HepG2 (cell line): ENCODE measurements around the gene IL2RA. TPM values are rescaled to one million over a fixed set of nuclear protein-coding genes. Genes with fewer than 3 reads are reported as not detected.
"Not testable (repeated sequence)": the region's sequence is repeated elsewhere in the genome, so short reads cannot be mapped to it uniquely, and the experiment has no call there.

Source experiments
- ATAC-seq: fragments of 200-7000 bp; cut with Tn5 transposase; 3 replicates; pipeline ENCODE4 v1.9.1; 2020; ENCODE audit warnings: mild to moderate bottlenecking, moderate library complexity
- BruUV-seq: library from RNA; stranded (reverse); fragments of 400-500 nt; replicated peaks from 2 replicates; lab custom pipeline; 2021; lab: Mats Ljungman, UMichigan
- CTCF ChIA-PET: fragments of 300-600 bp; formaldehyde crosslinking; extraction: SDS; loops from one replicate; lab custom pipeline; 2021; ENCODE audit warnings: low total read pairs, inconsistent platforms, low intra/inter-chr PET ratio; lab: Yijun Ruan, JAX
- POLR2A ChIA-PET: fragments of 350-600 bp; sonication (Branson Sonifier 250); formaldehyde crosslinking; loops from one replicate; lab custom pipeline; 2020; ENCODE audit warnings: antibody characterized with exemption, inconsistent platforms; lab: Yijun Ruan, JAX
- DNase-seq: peaks from one replicate; pipeline ENCODE4 v3.0.0-alpha.2; 2015; ENCODE audit warnings: low spot score
- FAIRE-seq: peaks from 3 replicates; lab custom pipeline; 2011; peaks lifted over from hg19 to GRCh38; lab: Jason Lieb, UNC
- H2AFZ ChIP-seq: one replicate; pipeline ENCODE4 v1.6.1; 2011; ENCODE audit warnings: low read length, inconsistent platforms
- H3K27ac ChIP-seq: fragments of 300-600 bp; 3 replicates; pipeline ENCODE4 v1.8.0; 2011; ENCODE audit warnings: mixed run types, mild to moderate bottlenecking, mixed read lengths, low read length, inconsistent platforms; ENCODE audit not compliant: insufficient read depth; ENCODE audit errors: extremely low read length
- H3K27me3 ChIP-seq, 2 experiments: fragments of 200-600 bp in 1 of 2; 2 replicates in 1 of 2; 3 replicates in 1 of 2; pipeline versions ENCODE4 v1.6.0 to v1.8.0; 2011; ENCODE audit warnings: low read length in 2 of 2, mild to moderate bottlenecking in 2 of 2, moderate library complexity in 2 of 2, inconsistent platforms in 1 of 2; ENCODE audit not compliant: insufficient read depth in 2 of 2, control insufficient read depth in 1 of 2
- H3K36me3 ChIP-seq, 2 experiments: fragments of 200-600 bp in 1 of 2; replicated peaks in 1 of 2; 2 replicates in 1 of 2; 3 replicates in 1 of 2; pipeline versions ENCODE4 v1.5.1 to v1.8.0; 2011; ENCODE audit warnings: low read length in 2 of 2, inconsistent platforms in 1 of 2; ENCODE audit not compliant: insufficient read depth in 2 of 2, control insufficient read depth in 1 of 2
- H3K4me1 ChIP-seq: 2 replicates; pipeline ENCODE4 v1.5.1; 2012; ENCODE audit warnings: low read length, inconsistent platforms; ENCODE audit not compliant: insufficient read depth
- H3K4me2 ChIP-seq: 2 replicates; pipeline ENCODE4 v1.6.0; 2011; ENCODE audit warnings: low read depth, low read length, inconsistent platforms
- H3K4me3 ChIP-seq, 3 experiments: fragments of 200-600 bp in 1 of 3; sonication (generic), shearing (Covaris generic) in 1 of 3; replicated peaks in 1 of 3; 2 replicates each; pipeline ENCODE4 v1.5.1; 2011 to 2016; ENCODE audit warnings: low read length in 3 of 3, inconsistent platforms in 2 of 3, low read depth in 2 of 3, mild to moderate bottlenecking in 2 of 3, control low read depth in 1 of 3, mixed read lengths in 1 of 3; ENCODE audit not compliant: insufficient read depth in 1 of 3
- H3K79me2 ChIP-seq: one replicate; pipeline ENCODE4 v1.6.1; 2011; ENCODE audit warnings: low read length, inconsistent platforms; ENCODE audit not compliant: insufficient read depth
- H3K9ac ChIP-seq: 2 replicates; pipeline ENCODE4 v1.6.0; 2011; ENCODE audit warnings: mild to moderate bottlenecking, low read depth, low read length, inconsistent platforms; ENCODE audit not compliant: insufficient read depth
- H3K9me3 ChIP-seq: 2 replicates; pipeline ENCODE4 v1.5.1; 2012; ENCODE audit warnings: mild to moderate bottlenecking, low read length
- H4K20me1 ChIP-seq: 2 replicates; pipeline ENCODE4 v1.6.0; 2011; ENCODE audit warnings: inconsistent platforms, mild to moderate bottlenecking, low read length, moderate library complexity; ENCODE audit not compliant: insufficient read depth
- ASH2L ChIP-seq: fragments of 300-600, 200-600 bp; sonication (generic); IDR thresholded peaks from 2 replicates; pipeline ENCODE4 v1.7.0; 2017; ENCODE audit warnings: low read depth, mild to moderate bottlenecking, moderate library complexity, mixed read lengths, low read length; ENCODE audit not compliant: insufficient read length
- MAFF ChIP-seq: IDR thresholded peaks from 2 replicates; pipeline ENCODE4 v1.6.1; 2011; ENCODE audit warnings: low read depth, low read length, improper control_type of control experiment
- MAFK ChIP-seq, 2 experiments: IDR thresholded peaks in 1 of 2; conservative IDR thresholded peaks in 1 of 2; 2 replicates each; pipeline ENCODE4 v1.6.1; 2011; ENCODE audit warnings: improper control_type of control experiment in 2 of 2, low read length in 2 of 2
- PREB ChIP-seq: sonication (generic); formaldehyde crosslinking; IDR thresholded peaks from 2 replicates; pipeline ENCODE4 v1.4.0; 2020; ENCODE audit warnings: missing genetic modification reagents
- SUZ12 ChIP-seq: fragments of 150-350 bp; IDR thresholded peaks from 2 replicates; pipeline ENCODE4 v1.6.1; 2014; ENCODE audit warnings: low read depth, low read length
- ZNF256 ChIP-seq: sonication (generic); formaldehyde crosslinking; conservative IDR thresholded peaks from 2 replicates; pipeline ENCODE4 v1.4.0; 2020; ENCODE audit warnings: missing genetic modification reagents
- ZNF644 ChIP-seq: IDR thresholded peaks from 2 replicates; pipeline ENCODE4 v1.6.1; 2016; ENCODE audit warnings: low read depth
- ZNF782 ChIP-seq: sonication (generic); formaldehyde crosslinking; IDR thresholded peaks from 2 replicates; pipeline ENCODE4 v1.4.0; 2020; ENCODE audit warnings: missing genetic modification reagents, mild to moderate bottlenecking, borderline replicate concordance
- WGBS: methylation state at CpG from one replicate; pipeline ENCODE4 v1.1.6; 2017; ENCODE audit warnings: low lambda C conversion rate; 5-methylcytosine and 5-hydroxymethylcytosine counted together
- in situ Hi-C: cut with HindIII; loops from 2 replicates; pipeline ENCODE4 v1.10.0; 2017; ENCODE audit warnings: low pct_unique_long_range_greater_than_20kb; ENCODE audit not compliant: extremely low pct_ligation_motif_present
- intact Hi-C: fragments of 100-400 bp; cut with micrococcal nuclease; formaldehyde crosslinking; loops from one replicate; pipeline ENCODE4 v1.10.0; 2022; ENCODE audit not compliant: unreplicated experiment
- polyA plus RNA-seq, 8 experiments: library from polyadenylated mRNA; depleted of rRNA in 3 of 8; stranded (reverse) in 7 of 8; unstranded in 1 of 8; fragments of >200 nt; fragmentation: Illumina TruSeq in 4 of 8; extraction: Trizol in 4 of 8; gene quantifications; 2 replicates each; pipeline versions ENCODE4 v1.2.1 to v1.2.3, GENCODE V29; 2011 to 2016; ENCODE audit warnings: low read depth in 4 of 8, missing spikeins in 1 of 8, mixed read lengths in 1 of 8; ENCODE audit not compliant: insufficient read depth in 1 of 8
- total RNA-seq, 5 experiments: library from RNA; depleted of rRNA; stranded (reverse); fragments of >200 nt; fragmentation: Illumina TruSeq; extraction: Trizol; gene quantifications; 2 replicates each; pipeline ENCODE4 v1.2.3, GENCODE V29; 2016; ENCODE audit warnings: low read depth in 1 of 5

Gene IL2RA
- total and polyA plus RNA-seq, 2 of the 13 experiments (the other 11 are each of a cell fraction or from before 2014, with no cell fraction given), result not detected

- intact Hi-C loops (no loop called here), in situ Hi-C loops (loop anchor here (5.0 kb wide), 1 partner anchor 299 kb away; no protein-coding TSS in a partner anchor)
- no peak for ATAC-seq
- Histone ChIP-seq H3K9me3 (no peaks in the 10 kb centered on the region), H3K4me1 (peaks cover 16% of the 10 kb centered on the region), H3K27ac (no peak overlapping the region), H3K4me3 (no peak overlapping the region), H4K20me1 (peaks cover 8% of the 10 kb centered on the region; the same call in 1 of the 2 replicates), H3K36me3 (peaks cover 28 to 86% of the 10 kb centered on the region in 2 experiments), H3K9ac (no peak overlapping the region), H3K27me3 (no peaks in the 10 kb centered on the region), H3K4me2 (no peak overlapping the region), H2AFZ (no peak overlapping the region), H3K79me2 (peaks cover 9% of the 10 kb centered on the region)
- FAIRE-seq, result no peak
- WGBS, result 97% methylated on average over 6 of the region's 6 CpGs
- no peak for DNase-seq
- BruUV-seq, result no TSS peak
- ChIA-PET CTCF (interaction anchor here (1.9 to 2.1 kb wide), 2 partner anchors 19 to 44 kb away, joined by 4 to 14 read pairs; partner anchors contain the start of gene RBM17), POLR2A (no interaction called here)
- no peak for TF ChIP-seq ZNF782
- no peak for TF ChIP-seq PREB (CRISPR knock-in tag)
- TF ChIP-seq ASH2L, result no peak
- TF ChIP-seq ZNF644 (CRISPR knock-in tag), result no peak
- TF ChIP-seq SUZ12, result no peak
- TF ChIP-seq ZNF256, result no peak
These were observed 45.9 kb upstream of the IL2RA start for GRCh38 chr10:6108072-6108471.

GRCh38 chr10:6107616-6108015, 45.4 kb upstream of the IL2RA start:
- ATAC-seq, H3K79me2 ChIP-seq, H4K20me1 ChIP-seq, H3K9me3 ChIP-seq, H2AFZ ChIP-seq, H3K4me3 ChIP-seq, FAIRE-seq, H3K27me3 ChIP-seq, H3K4me2 ChIP-seq, intact Hi-C loops, H3K9ac ChIP-seq, DNase-seq, POLR2A ChIA-PET, H3K27ac ChIP-seq, BruUV-seq: not testable (repeated sequence)
- CTCF ChIA-PET, result interaction anchor here (2.1 kb wide), 1 partner anchor 19 kb away, joined by 4 read pairs; the partner anchor contains the start of gene RBM17
- in situ Hi-C loops, result loop anchor here (5.0 kb wide), 1 partner anchor 300 kb away; no protein-coding TSS in a partner anchor
- 96% methylated on average over 3 of the region's 3 CpGs for WGBS
- peaks cover 12% of the 10 kb centered on the region for H3K4me1 ChIP-seq
- peak; percentile 18 to 55; a peak in 3 of 4 replicates for TF ChIP-seq MAFK (conservative IDR thresholded peaks at IDR 0.05 in 1 of 2, IDR thresholded peaks at IDR 0.05 in 1 of 2; ENCODE audit: low read length in 2 of 2)
- peak; percentile 35; the same call in 1 of the 2 replicates for TF ChIP-seq MAFF
- H3K36me3 ChIP-seq, result peaks cover 25 to 86% of the 10 kb centered on the region in 2 experiments
